ENCODE results near the gene XKR3.
"Not testable (repeated sequence)": the region's sequence is repeated elsewhere in the genome, so short reads cannot be mapped to it uniquely, and the experiment has no call there.

XKR3 gene

DNA sequence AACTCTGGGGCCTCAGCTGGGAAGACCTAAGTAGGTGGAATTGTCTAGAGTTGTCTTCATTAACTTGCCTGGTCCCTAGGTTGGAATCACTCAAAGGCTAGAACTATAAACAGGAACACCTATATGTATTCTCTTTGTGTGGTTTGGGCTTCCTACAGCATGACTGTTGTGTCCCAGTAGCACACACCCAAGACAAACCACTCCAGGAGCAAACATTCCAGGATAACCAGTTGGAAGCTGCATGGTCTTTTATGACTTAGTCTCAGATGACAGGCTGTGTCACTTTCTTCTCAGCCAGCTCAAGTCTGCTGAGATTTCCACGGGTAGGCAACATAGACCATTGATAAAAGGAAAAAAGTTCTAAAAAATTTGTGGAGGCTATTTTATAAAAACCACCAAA is 90.9 kb downstream of the XKR3 start:
- not testable (repeated sequence) for DNase-seq

All from right forelimb (tissue), 1 donor.